ENCODE results near the gene MTREX. TPM values are rescaled to one million over a fixed set of nuclear protein-coding genes. Genes with fewer than 3 reads are reported as not detected.
A peak's percentile ranks its signal among the peaks of the same experiment; 100 is the strongest.
"Not testable (repeated sequence)": the region's sequence is repeated elsewhere in the genome, so short reads cannot be mapped to it uniquely, and the experiment has no call there.

MTREX gene
- polyA plus RNA-seq, 3 donors, result 10.2 to 14.4 (median 12.2) TPM

GRCh38 chr5:55316837-55317236, 9.0 kb downstream of the MTREX start:
- H3K79me2 ChIP-seq (ENCODE audit: insufficient read depth, low read length), result peaks cover 98% of the 10 kb centered on the region
- H2AFZ ChIP-seq (ENCODE audit: insufficient read depth, low read depth, low read length, poor library complexity, severe bottlenecking), result no peak overlapping the region
- no peak overlapping the region for H3K4me2 ChIP-seq (replicated peaks; ENCODE audit: extremely low read depth, low read length, poor library complexity, severe bottlenecking)
- intact Hi-C loops (cut with micrococcal nuclease), result no loop called here
- peaks cover 0 to 5% of the 10 kb centered on the region in 2 donors for H3K36me3 ChIP-seq (replicated peaks in 1 of 2; ENCODE audit: control insufficient read depth in 1 of 2, insufficient read depth in 2 of 2, low read length in 2 of 2)
- peaks cover 6 to 11% of the 10 kb centered on the region in 2 donors for H3K4me1 ChIP-seq (ENCODE audit: control insufficient read depth in 1 of 2, insufficient read depth in 2 of 2, low read length in 2 of 2)
- peaks cover 35% of the 10 kb centered on the region for H3K4me1 Mint-ChIP-seq
- peak overlapping the region in 2 of 7 donors; percentile 44 to 63 for H3K27ac Mint-ChIP-seq
- peaks cover 10 to 12% of the 10 kb centered on the region in 2 donors for H3K36me3 Mint-ChIP-seq
- no peak for TF ChIP-seq CTCF (IDR thresholded peaks at IDR 0.05)
- H3K27me3 Mint-ChIP-seq (ENCODE audit: low read depth in 3 of 3), result no peaks in the 10 kb centered on the region
- no peaks in the 10 kb centered on the region for H3K27me3 ChIP-seq (ENCODE audit: control insufficient read depth in 2 of 2, insufficient read depth in 2 of 2, low read length in 2 of 2)
- H3K4me3 Mint-ChIP-seq, result no peak overlapping the region
- H3K9ac ChIP-seq (ENCODE audit: insufficient read depth, low read length, poor library complexity, severe bottlenecking), result no peak overlapping the region
- H3K9me3 Mint-ChIP-seq, result peaks cover 0 to 8% (median 0%) of the 10 kb centered on the region in 7 donors
- peaks cover 86% of the 10 kb centered on the region for H4K20me1 ChIP-seq (ENCODE audit: insufficient read depth, low read length)
- DNase-seq, result no peak
- no peak overlapping the region for H3K27ac ChIP-seq (ENCODE audit: low read depth in 1 of 2, low read length in 2 of 2)
- no peaks in the 10 kb centered on the region for H3K9me3 ChIP-seq (replicated peaks in 1 of 2; ENCODE audit: control insufficient read depth in 1 of 2, insufficient read depth in 1 of 2, low read length in 2 of 2)
- no peak overlapping the region for H3K4me3 ChIP-seq (replicated peaks in 1 of 3; ENCODE audit: low read depth in 2 of 3, low read length in 3 of 3)

- 80% methylated on average over 2 of the region's 4 CpGs for WGBS (ENCODE audit: insufficient coverage)
Measured at GRCh38 chr5:55318237-55318636, 10.4 kb downstream of the MTREX start.

More at GRCh38 chr5:55318237-55318636, 10.4 kb downstream of the MTREX start:
- H3K27ac ChIP-seq (ENCODE audit: low read depth in 1 of 2, low read length in 2 of 2); H3K27me3 ChIP-seq (ENCODE audit: control insufficient read depth in 2 of 2, insufficient read depth in 2 of 2, low read length in 2 of 2); H3K4me3 Mint-ChIP-seq; intact Hi-C loops (cut with micrococcal nuclease); H3K9ac ChIP-seq (ENCODE audit: insufficient read depth, low read length, poor library complexity, severe bottlenecking); H3K9me3 ChIP-seq (replicated peaks in 1 of 2; ENCODE audit: control insufficient read depth in 1 of 2, insufficient read depth in 1 of 2, low read length in 2 of 2); H3K9me3 Mint-ChIP-seq; DNase-seq; H3K27me3 Mint-ChIP-seq (ENCODE audit: low read depth in 3 of 3); H3K4me3 ChIP-seq (replicated peaks in 1 of 3; ENCODE audit: low read depth in 2 of 3, low read length in 3 of 3); H2AFZ ChIP-seq (ENCODE audit: insufficient read depth, low read depth, low read length, poor library complexity, severe bottlenecking); H3K4me2 ChIP-seq (replicated peaks; ENCODE audit: extremely low read depth, low read length, poor library complexity, severe bottlenecking): not testable (repeated sequence)
- peaks cover 8 to 14% of the 10 kb centered on the region in 2 donors for H3K36me3 ChIP-seq (replicated peaks in 1 of 2; ENCODE audit: control insufficient read depth in 1 of 2, insufficient read depth in 2 of 2, low read length in 2 of 2)
- H3K79me2 ChIP-seq (ENCODE audit: insufficient read depth, low read length), result peaks cover 96% of the 10 kb centered on the region
- H3K4me1 ChIP-seq (ENCODE audit: control insufficient read depth in 1 of 2, insufficient read depth in 2 of 2, low read length in 2 of 2), result peaks cover 6 to 11% of the 10 kb centered on the region in 2 donors
- Mint-ChIP-seq H3K27ac (peak overlapping the region in 1 of 7 donors; percentile 26), H3K36me3 (peaks cover 19 to 20% of the 10 kb centered on the region in 2 donors), H3K4me1 (peaks cover 26% of the 10 kb centered on the region)
- H4K20me1 ChIP-seq (ENCODE audit: insufficient read depth, low read length), result peaks cover 77% of the 10 kb centered on the region
